GM04504 (cell line): ENCODE measurements around the gene CYP19A1.
"Not testable (repeated sequence)": the region's sequence is repeated elsewhere in the genome, so short reads cannot be mapped to it uniquely, and the experiment has no call there.

ENCODE experiments used
- DNase-seq: peaks from one replicate; pipeline ENCODE4 v3.0.0-alpha.2; 2012; ENCODE audit warnings: low read depth

CYP19A1 gene

GRCh38 chr15:51290720-51291119, 47.7 kb downstream of the CYP19A1 start:
- no peak for DNase-seq

GRCh38 chr15:51289290-51289689, 49.1 kb downstream of the CYP19A1 start:
- DNase-seq = no peak

DNA sequence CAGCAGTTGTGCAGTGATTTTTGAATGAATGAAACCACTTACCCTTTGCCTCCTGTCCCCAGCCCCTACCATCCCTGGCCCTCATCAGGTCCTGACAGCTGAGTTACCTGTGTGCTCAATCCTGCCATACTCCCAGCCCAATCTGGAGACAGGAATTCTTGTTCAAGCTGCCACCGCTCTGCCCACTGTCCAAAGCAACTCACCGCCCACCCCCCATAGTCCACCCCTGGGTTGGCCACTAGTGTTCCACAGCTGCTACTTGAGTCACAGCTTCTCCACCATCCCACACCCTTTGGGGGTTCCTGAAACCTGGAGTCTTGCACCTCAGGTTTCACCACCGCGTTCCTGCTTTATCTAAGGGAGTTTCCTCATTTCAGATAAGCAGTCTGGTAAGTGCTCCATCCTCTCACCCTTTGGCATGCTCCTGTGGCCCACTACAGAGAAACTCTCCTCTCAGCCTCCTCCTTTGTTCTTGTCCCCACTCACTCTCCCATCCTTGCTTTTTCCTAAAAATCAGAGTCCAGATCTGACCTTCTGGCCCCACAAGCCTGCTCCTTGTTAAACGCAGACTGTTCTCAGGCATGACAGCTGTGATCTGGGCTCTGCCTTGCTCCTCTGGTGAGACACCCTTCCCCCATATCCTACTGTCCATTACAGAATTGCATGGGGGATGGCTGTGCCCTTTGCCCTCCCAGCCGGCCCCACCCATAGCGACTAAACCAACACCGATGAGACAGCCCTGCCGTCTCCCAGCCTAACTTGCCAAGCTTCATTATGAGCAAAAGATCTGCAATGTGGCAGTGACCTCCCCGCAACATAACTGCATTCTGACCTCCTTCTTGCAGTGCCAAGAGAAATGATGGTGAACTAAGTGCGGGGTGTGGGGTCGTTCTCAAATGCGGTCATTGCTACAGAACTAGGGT, 50.0 kb downstream of the CYP19A1 start:
- no peak for DNase-seq

GRCh38 chr15:51286816-51287215, 51.6 kb downstream of the CYP19A1 start:
- DNase-seq = no peak

- DNase-seq = no peak
Observed at GRCh38 chr15:51285399-51285798, 53.0 kb downstream of the CYP19A1 start.

DNA sequence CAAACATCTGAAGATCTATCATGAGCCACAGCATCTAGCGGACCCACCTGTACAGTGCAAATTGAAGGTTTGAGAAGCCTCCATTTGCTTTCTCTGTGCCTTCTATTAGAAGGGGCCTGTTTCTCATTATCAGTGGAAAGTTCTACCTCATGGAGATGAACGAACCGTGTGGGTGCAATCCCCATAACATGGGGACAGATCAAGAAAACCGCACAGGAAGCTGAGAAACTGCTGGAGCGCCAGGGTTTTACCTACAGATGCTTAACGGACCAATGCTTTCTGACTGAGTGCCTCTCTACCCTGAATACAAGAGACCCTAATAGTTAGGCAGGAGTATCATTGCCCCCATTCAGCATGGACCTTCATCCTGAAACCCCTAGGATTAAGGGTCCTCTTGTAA, 53.5 kb downstream of the CYP19A1 start:
- no peak for DNase-seq

- DNase-seq = no peak
Observed at GRCh38 chr15:51283026-51283425, 55.4 kb downstream of the CYP19A1 start.

DNA sequence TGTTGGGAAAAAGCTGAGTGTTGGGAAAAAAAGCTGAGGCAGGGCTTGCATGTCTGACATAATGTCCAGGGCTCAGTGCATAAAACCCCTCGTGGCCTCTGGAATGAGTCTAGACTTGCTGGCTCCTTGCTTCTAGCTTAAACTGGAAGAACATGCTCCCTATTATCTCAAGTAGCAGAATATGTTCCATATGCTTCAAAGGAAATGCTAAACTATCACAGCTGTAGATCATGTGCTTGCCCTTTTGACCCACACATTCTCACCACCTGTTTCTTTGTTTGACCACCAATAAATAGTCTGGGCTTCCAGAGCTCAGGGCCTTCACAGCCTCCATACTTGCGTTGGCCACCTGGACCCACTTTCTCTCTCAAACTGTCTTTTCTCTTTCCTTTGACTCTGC, 56.2 kb downstream of the CYP19A1 start:
- not testable (repeated sequence) for DNase-seq

DNA sequence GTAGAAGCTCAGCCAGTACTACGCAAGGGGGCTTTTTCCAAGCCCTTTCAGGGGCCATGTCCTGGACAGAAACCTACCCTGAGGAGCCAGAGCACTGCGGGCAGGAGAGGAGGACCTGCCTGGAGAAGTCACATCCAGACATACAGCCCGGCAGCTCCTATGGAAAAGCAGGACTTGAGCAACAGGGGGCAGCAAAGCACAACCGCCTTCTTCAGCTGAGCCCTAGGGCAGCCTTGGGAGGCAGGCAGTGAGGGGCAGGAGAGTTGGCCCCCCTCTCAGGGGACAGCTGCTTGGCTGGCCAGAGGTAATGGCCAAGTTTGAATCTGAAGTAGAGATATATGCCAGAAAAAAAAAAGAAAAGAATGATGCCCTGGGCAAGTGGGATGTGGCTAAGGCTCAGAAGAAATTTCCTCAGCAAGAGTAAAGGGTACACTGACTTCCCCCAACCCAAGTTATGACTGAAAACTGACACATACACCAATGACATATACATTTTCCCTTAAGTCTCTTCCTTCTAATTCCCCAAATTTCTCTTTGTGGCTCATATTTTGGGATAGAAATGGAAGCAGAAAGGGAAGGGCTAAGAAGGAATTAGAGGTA, 56.9 kb downstream of the CYP19A1 start:
- DNase-seq = peak; percentile 16

DNA sequence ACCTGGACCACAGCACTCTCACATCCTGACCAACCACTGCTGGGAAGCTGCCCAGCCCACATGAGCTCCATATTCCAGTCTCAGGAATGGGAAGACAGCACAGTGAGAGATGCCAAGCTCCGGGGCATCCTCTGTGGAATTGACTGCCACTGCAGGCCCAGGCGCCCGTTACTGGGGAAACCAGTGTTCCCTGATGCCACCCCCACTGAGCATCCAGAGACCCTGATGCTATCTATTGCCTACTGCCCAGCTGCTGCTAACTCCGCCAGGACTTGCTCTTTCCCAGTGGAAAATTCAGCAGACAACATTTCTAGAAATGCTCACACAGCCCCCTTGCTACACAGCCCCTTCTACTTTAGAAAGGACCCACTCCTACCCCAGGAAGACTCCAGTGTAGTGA, 57.6 kb downstream of the CYP19A1 start:
- DNase-seq = no peak

- no peak for DNase-seq
Observed at GRCh38 chr15:51279391-51279790, 59.0 kb downstream of the CYP19A1 start.

DNA sequence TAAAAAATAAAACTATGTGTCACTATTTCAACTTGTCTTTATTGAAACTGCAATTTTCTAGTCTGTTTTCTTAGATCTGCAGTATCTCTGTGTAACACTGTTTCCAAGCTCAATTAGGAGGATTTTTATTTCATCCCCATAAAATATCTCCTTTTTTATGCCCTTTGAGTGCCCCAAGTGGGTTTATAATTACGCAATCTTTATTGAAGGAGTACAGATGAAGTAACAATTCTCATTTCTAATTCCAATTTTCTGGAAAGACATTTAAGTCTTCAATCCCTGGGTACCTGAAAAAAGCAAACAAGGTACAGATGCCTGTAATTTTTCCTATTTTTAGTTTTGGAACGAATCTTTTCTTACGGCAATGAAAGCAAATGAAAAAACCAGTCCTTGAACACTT, 61.3 kb downstream of the CYP19A1 start:
- no peak for DNase-seq

GRCh38 chr15:51274956-51275355, 63.4 kb downstream of the CYP19A1 start:
- DNase-seq = no peak

DNA sequence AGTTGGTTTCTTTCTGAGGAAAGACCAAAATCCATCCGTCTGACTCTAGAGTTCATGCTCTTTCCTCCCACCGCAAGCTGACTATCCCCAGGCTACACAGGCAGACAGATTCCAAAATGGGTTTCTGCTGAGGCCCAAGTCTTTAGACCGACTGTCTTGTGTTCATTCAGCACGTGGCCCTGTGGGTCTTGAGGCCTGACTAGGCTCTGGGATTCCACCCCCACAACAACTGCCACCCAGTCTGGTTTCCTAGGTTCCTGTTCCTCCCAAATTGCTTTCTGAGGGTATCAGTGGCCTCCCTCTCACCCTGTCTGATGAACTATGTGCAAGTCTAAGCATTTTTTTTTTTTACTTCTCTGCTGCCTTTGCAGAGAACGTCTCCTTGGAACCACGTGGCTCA, 67.7 kb downstream of the CYP19A1 start:
- no peak for DNase-seq

- no peak for DNase-seq
Observed at GRCh38 chr15:51269496-51269895, 68.9 kb downstream of the CYP19A1 start.

GRCh38 chr15:51267703-51268083, 70.7 kb downstream of the CYP19A1 start:
- no peak for DNase-seq

- DNase-seq = no peak
Observed at GRCh38 chr15:51267051-51267702, 71.2 kb downstream of the CYP19A1 start.

DNA sequence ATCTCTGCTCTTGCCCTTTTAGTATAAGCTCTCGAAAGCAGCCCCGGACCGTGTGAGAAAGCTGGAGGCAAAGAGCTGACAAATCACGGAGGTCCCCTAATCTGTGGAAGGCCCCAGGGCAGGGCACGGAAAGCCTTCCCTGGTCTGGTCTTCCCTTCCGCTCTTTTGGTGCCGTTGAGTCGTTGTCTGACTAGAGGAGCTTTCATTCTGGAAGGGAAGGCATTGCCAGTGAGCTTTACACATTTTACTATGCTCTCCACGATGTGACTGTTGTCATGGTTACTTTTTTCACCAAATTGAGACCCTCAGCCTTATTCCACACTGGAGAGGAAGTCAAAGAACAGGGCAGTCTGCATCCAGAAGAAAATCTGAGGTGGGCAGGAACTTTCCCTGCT, 71.7 kb downstream of the CYP19A1 start:
- DNase-seq = no peak

- DNase-seq = peak; percentile 8
Observed at GRCh38 chr15:51265037-51265555, 73.3 kb downstream of the CYP19A1 start.

DNA sequence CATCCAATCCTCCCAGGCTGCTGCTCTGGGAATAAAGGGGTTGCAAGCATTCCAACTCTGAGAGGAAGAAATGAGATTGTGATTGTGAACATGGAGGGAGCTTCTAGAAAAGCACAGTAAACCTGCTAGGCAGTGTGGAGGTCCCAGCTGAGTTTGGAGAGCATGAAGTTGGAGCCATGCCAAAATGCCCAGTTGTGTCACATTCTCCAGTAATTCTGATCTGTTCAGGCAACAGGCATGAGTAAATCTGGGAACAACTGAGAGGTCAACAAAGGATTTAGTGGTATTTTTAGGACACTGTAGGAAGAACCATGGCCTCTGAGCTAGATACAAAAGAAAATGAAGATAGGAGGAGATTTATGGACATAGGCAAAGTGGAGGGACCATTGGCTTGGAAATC, 74.7 kb downstream of the CYP19A1 start:
- no peak for DNase-seq

DNA sequence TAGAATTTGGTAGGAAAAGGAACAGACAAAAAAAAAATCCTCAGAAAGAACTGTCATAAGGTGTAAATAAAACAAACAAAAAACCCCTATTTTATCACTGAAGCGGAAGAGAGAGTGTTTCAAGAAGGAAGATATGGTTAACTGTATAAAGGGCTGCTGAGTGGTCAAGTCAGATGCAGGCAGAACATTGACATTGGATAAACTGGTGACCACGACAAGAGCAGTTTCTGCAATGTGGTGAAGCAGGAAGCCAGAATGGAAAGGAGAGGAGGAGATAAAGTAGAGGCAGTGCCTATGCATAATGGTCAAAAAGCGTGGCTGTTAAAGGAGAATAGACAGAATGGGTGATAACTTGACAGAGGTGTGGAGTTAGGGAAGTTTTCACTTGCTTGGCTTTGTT, 75.3 kb downstream of the CYP19A1 start:
- no peak for DNase-seq

DNA sequence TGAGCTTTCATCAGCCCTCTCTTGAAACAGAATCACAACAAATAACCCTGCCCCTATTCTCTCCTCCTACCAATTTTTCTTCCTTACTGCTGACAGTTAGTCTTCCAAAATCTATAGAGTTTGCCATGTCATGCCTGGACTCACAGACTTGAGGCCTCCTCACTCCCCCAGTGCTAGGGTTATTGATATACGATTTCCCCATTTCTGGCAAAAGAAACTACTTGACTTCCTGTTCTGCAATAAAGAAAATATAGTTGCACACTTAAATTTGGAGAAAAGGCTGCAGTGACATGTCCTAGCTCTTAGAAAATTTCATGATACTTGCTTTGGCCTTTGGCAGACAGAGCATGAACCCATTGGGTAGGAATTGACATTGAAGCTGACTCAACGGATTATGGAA, 75.9 kb downstream of the CYP19A1 start:
- no peak for DNase-seq

DNA sequence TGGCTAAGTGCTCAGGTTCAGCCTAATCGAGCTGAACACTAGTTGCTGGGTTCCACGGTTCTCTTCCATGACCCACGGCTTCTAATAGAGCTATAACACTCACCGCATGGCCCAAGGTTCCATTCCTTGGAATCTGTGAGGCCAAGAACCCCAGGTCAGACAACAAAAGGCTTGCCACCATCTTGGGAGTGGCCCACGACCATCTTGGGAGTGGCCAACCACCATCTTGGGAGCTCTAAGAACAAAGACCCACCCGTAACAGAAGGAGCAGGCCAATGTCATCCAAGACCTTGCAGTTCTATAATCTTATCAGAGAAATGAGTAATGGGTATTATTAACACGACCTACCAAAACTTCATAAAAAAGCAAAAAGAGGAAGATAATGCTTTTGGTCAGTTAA, 77.3 kb downstream of the CYP19A1 start:
- DNase-seq = not testable (repeated sequence)
